ENCODE measurements around the gene RTN3.
"Not testable (repeated sequence)": the region's sequence is repeated elsewhere in the genome, so short reads cannot be mapped to it uniquely, and the experiment has no call there.

Gene RTN3

GRCh38 chr11:63769042-63769713 is 87.9 kb downstream of the RTN3 start:
- DNase-seq (ENCODE audit: low spot score), result no peak

- no peak for DNase-seq (ENCODE audit: low spot score)
Measured at GRCh38 chr11:63769714-63770455, 88.6 kb downstream of the RTN3 start.

GRCh38 chr11:63770763-63771162 is 89.5 kb downstream of the RTN3 start:
- no peak for DNase-seq (ENCODE audit: low spot score)

- DNase-seq (ENCODE audit: low spot score), result not testable (repeated sequence)
Measured at GRCh38 chr11:63771741-63772318, 90.5 kb downstream of the RTN3 start.

GRCh38 chr11:63775191-63775590 is 93.9 kb downstream of the RTN3 start:
- no peak for DNase-seq (ENCODE audit: low spot score)

- no peak for DNase-seq (ENCODE audit: low spot score)
Measured at GRCh38 chr11:63779039-63779438, 97.7 kb downstream of the RTN3 start.

GRCh38 chr11:63782749-63783148 is 101.4 kb downstream of the RTN3 start:
- DNase-seq (ENCODE audit: low spot score), result no peak

- no peak for DNase-seq (ENCODE audit: low spot score)
Measured at GRCh38 chr11:63783925-63784592, 102.8 kb downstream of the RTN3 start.

GRCh38 chr11:63785823-63786222 is 104.5 kb downstream of the RTN3 start:
- DNase-seq (ENCODE audit: low spot score), result no peak

- DNase-seq (ENCODE audit: low spot score), result no peak
Measured at GRCh38 chr11:63791495-63792167, 110.3 kb downstream of the RTN3 start.

GRCh38 chr11:63793161-63793560 is 111.9 kb downstream of the RTN3 start:
- DNase-seq (ENCODE audit: low spot score), result no peak

GRCh38 chr11:63795066-63795465 is 113.8 kb downstream of the RTN3 start:
- DNase-seq (ENCODE audit: low spot score), result no peak

GRCh38 chr11:63800921-63801320 is 119.6 kb downstream of the RTN3 start:
- DNase-seq (ENCODE audit: low spot score), result no peak

GRCh38 chr11:63802637-63803414 is 121.5 kb downstream of the RTN3 start:
- DNase-seq (ENCODE audit: low spot score), result no peak

- DNase-seq (ENCODE audit: low spot score), result no peak
Measured at GRCh38 chr11:63804259-63804658, 123.0 kb downstream of the RTN3 start.

GRCh38 chr11:63805844-63806415 is 124.6 kb downstream of the RTN3 start:
- DNase-seq (ENCODE audit: low spot score), result no peak

Data from CD4-positive, alpha-beta T cell treated with Interleukin-6 at 100 ng/mL for 8 hours (primary cell).